Right kidney (tissue), 1 donor: ENCODE results near the gene RABL2B.

Experiments used
- DNase-seq: peaks from one replicate; pipeline ENCODE4 v3.0.0-alpha.2; 2016

RABL2B gene

GRCh38 chr22:50722716-50723428, 60.6 kb downstream of the RABL2B start:
- no peak for DNase-seq

- no peak for DNase-seq
Observed at GRCh38 chr22:50722048-50722701, 61.3 kb downstream of the RABL2B start.

- DNase-seq: no peak
Observed at GRCh38 chr22:50721257-50721844, 62.1 kb downstream of the RABL2B start.

- no peak for DNase-seq
Observed at GRCh38 chr22:50720301-50721256, 62.9 kb downstream of the RABL2B start.

GRCh38 chr22:50719814-50720300, 63.6 kb downstream of the RABL2B start:
- DNase-seq: no peak

- DNase-seq: no peak
Observed at GRCh38 chr22:50718352-50718709, 65.1 kb downstream of the RABL2B start.

GRCh38 chr22:50717709-50718351, 65.6 kb downstream of the RABL2B start:
- DNase-seq: no peak
